Activated naive CD4-positive, alpha-beta T cell treated with anti-CD3 and anti-CD28 coated beads, Interleukin-2, amount 50 U/mL, for 72 hours (primary cell): Measurements from ENCODE around the gene WDR44. TPM values are rescaled to one million over a fixed set of nuclear protein-coding genes. Genes with fewer than 3 reads are reported as not detected.
"Not testable (repeated sequence)": the region's sequence is repeated elsewhere in the genome, so short reads cannot be mapped to it uniquely, and the experiment has no call there.

ENCODE experiments used
- ATAC-seq, 2 donors: fragments of 150-1000 bp; cut with Tn5 transposase; 2 replicates each; pipeline ENCODE4 v1.10.0; 2021; ENCODE audit warnings: mild to moderate bottlenecking in 2 of 2, moderate library complexity in 2 of 2
- DNase-seq, 2 donors: peaks; one replicate each; pipeline ENCODE4 v3.0.0; 2021 to 2022; ENCODE audit warnings: low spot score in 2 of 2
- H3K27ac Mint-ChIP-seq, 2 donors: one replicate each; pipeline ENCODE4 v1.8.0; 2022; ENCODE audit warnings: mild to moderate bottlenecking in 2 of 2, mixed read lengths in 2 of 2
- H3K36me3 Mint-ChIP-seq, 2 donors: one replicate each; pipeline ENCODE4 v1.8.0; 2022; ENCODE audit warnings: mixed read lengths in 2 of 2
- H3K9me3 Mint-ChIP-seq, 2 donors: one replicate each; pipeline ENCODE4 v1.8.0; 2022; ENCODE audit warnings: mixed read lengths in 2 of 2
- total RNA-seq, 2 donors: library from RNA; stranded (reverse); gene quantifications; one replicate each; pipeline ENCODE4 v1.2.3, GENCODE V29; 2022

The WDR44 gene
- total RNA-seq, 2 donors from 2014 or later, result 8.0 TPM

GRCh38 chrX:118432799-118433198 is 86.9 kb downstream of the WDR44 start:
- H3K9me3 Mint-ChIP-seq, result no peaks in the 10 kb centered on the region

GRCh38 chrX:118437283-118437682 is 91.4 kb downstream of the WDR44 start:
- DNase-seq (no peak), ATAC-seq (no peak)
- H3K36me3 Mint-ChIP-seq, result no peaks in the 10 kb centered on the region
- H3K27ac Mint-ChIP-seq, result no peak overlapping the region
- no peaks in the 10 kb centered on the region for H3K9me3 Mint-ChIP-seq

More at GRCh38 chrX:118432799-118433198, 86.9 kb downstream of the WDR44 start:
- Mint-ChIP-seq H3K36me3 (no peaks in the 10 kb centered on the region), H3K27ac (no peak overlapping the region)
- ATAC-seq (no peak), DNase-seq (no peak)

- H3K36me3 Mint-ChIP-seq, result no peaks in the 10 kb centered on the region
- H3K27ac Mint-ChIP-seq, result no peak overlapping the region
- no peak for ATAC-seq
- DNase-seq, result no peak
- no peaks in the 10 kb centered on the region for H3K9me3 Mint-ChIP-seq
These were observed 102.4 kb downstream of the WDR44 start for GRCh38 chrX:118448273-118448783.

GRCh38 chrX:118455013-118455412 is 109.1 kb downstream of the WDR44 start:
- H3K27ac Mint-ChIP-seq, result no peak overlapping the region
- no peaks in the 10 kb centered on the region for H3K9me3 Mint-ChIP-seq
- no peaks in the 10 kb centered on the region for H3K36me3 Mint-ChIP-seq
- no peak for DNase-seq
- no peak for ATAC-seq

- DNase-seq (peak in 1 of 2 donors; percentile 4), ATAC-seq (peak; percentile 49 to 66)
These were observed 113.6 kb downstream of the WDR44 start for GRCh38 chrX:118459494-118459893.

GRCh38 chrX:118464501-118464900 is 118.6 kb downstream of the WDR44 start:
- no peak overlapping the region for H3K27ac Mint-ChIP-seq
- DNase-seq (no peak), ATAC-seq (no peak)
- H3K36me3 Mint-ChIP-seq, result no peaks in the 10 kb centered on the region
- no peaks in the 10 kb centered on the region for H3K9me3 Mint-ChIP-seq

More at GRCh38 chrX:118459494-118459893, 113.6 kb downstream of the WDR44 start:
- H3K27ac Mint-ChIP-seq, result no peak overlapping the region
- H3K36me3 Mint-ChIP-seq, result no peaks in the 10 kb centered on the region
- no peaks in the 10 kb centered on the region for H3K9me3 Mint-ChIP-seq

- ATAC-seq (no peak), DNase-seq (no peak)
- Mint-ChIP-seq H3K36me3 (no peaks in the 10 kb centered on the region), H3K27ac (no peak overlapping the region), H3K9me3 (no peaks in the 10 kb centered on the region)
These were observed 122.2 kb downstream of the WDR44 start for GRCh38 chrX:118468122-118468521.

GRCh38 chrX:118470721-118471347 is 124.9 kb downstream of the WDR44 start:
- not testable (repeated sequence) for H3K36me3 Mint-ChIP-seq, H3K9me3 Mint-ChIP-seq, DNase-seq, ATAC-seq, H3K27ac Mint-ChIP-seq

GRCh38 chrX:118474586-118474985 is 128.7 kb downstream of the WDR44 start:
- ATAC-seq (no peak), DNase-seq (no peak)
- Mint-ChIP-seq H3K27ac (no peak overlapping the region), H3K9me3 (no peaks in the 10 kb centered on the region), H3K36me3 (no peaks in the 10 kb centered on the region)

- no peaks in the 10 kb centered on the region for H3K9me3 Mint-ChIP-seq
- no peak overlapping the region for H3K27ac Mint-ChIP-seq
- ATAC-seq, result no peak
- no peaks in the 10 kb centered on the region for H3K36me3 Mint-ChIP-seq
- no peak for DNase-seq
These were observed 130.0 kb downstream of the WDR44 start for GRCh38 chrX:118475903-118476302.

- no peak for DNase-seq
- H3K9me3 Mint-ChIP-seq, result no peaks in the 10 kb centered on the region
- no peaks in the 10 kb centered on the region for H3K36me3 Mint-ChIP-seq
- ATAC-seq, result no peak
- H3K27ac Mint-ChIP-seq, result no peak overlapping the region
These were observed 134.3 kb downstream of the WDR44 start for GRCh38 chrX:118480172-118480571.

- DNase-seq, H3K36me3 Mint-ChIP-seq, H3K9me3 Mint-ChIP-seq, ATAC-seq, H3K27ac Mint-ChIP-seq: not testable (repeated sequence)
These were observed 136.5 kb downstream of the WDR44 start for GRCh38 chrX:118482384-118482783.

- H3K27ac Mint-ChIP-seq, result no peak overlapping the region
- no peaks in the 10 kb centered on the region for H3K9me3 Mint-ChIP-seq
- ATAC-seq, result no peak
- H3K36me3 Mint-ChIP-seq, result no peaks in the 10 kb centered on the region
- no peak for DNase-seq
These were observed 138.5 kb downstream of the WDR44 start for GRCh38 chrX:118484216-118484903.

GRCh38 chrX:118486693-118487092 is 140.8 kb downstream of the WDR44 start:
- H3K36me3 Mint-ChIP-seq, H3K9me3 Mint-ChIP-seq, ATAC-seq, H3K27ac Mint-ChIP-seq, DNase-seq: not testable (repeated sequence)

- no peak for ATAC-seq
- Mint-ChIP-seq H3K27ac (no peak overlapping the region), H3K36me3 (peaks cover 5 to 11% of the 10 kb centered on the region in 2 donors), H3K9me3 (no peaks in the 10 kb centered on the region)
- DNase-seq, result no peak
These were observed 147.1 kb downstream of the WDR44 start for GRCh38 chrX:118493016-118493415.

- Mint-ChIP-seq H3K9me3 (no peaks in the 10 kb centered on the region), H3K36me3 (peaks cover 5 to 11% of the 10 kb centered on the region in 2 donors)
These were observed 147.9 kb downstream of the WDR44 start for GRCh38 chrX:118493653-118494297.

More at GRCh38 chrX:118493653-118494297, 147.9 kb downstream of the WDR44 start:
- DNase-seq (no peak), ATAC-seq (no peak)
- no peak overlapping the region for H3K27ac Mint-ChIP-seq
